Measurements from ENCODE around the gene DMRTB1.

DNA sequence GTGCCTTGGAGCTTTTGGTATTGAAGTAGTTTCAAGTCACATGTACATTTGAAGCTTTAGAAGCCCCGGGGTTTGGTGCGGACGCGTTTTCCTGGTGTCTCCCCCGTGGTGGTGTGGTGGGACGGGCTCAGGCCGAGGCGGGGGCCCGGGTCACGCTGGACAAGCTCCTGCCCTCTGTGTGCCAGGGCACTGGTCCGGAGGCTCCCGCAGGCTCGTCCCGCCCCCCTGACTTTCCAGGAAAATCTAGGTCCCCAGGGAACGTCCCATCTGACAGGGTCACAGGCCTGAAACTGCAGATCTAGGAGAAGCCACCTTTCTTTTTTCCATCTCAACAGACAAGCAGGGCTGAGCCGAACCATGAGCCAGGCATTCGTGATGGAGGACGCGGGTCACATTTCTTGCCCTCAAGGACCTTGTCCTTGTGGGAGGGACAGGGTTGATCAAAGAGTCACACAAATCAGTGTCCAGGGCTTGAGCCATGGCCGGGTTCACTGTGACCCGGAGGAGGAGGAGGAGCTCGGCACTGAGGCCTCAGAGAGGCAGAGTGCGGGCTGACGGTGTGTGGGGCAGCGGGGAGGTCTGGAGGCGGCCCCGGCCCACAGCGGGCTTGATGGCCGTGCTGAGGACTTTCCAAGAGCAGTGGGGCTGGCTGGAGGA lies 1.6 kb downstream of the DMRTB1 start:
- no peak for TF ChIP-seq POLR2A (IDR thresholded peaks at IDR 0.05)
- TF ChIP-seq, protein P1, sequence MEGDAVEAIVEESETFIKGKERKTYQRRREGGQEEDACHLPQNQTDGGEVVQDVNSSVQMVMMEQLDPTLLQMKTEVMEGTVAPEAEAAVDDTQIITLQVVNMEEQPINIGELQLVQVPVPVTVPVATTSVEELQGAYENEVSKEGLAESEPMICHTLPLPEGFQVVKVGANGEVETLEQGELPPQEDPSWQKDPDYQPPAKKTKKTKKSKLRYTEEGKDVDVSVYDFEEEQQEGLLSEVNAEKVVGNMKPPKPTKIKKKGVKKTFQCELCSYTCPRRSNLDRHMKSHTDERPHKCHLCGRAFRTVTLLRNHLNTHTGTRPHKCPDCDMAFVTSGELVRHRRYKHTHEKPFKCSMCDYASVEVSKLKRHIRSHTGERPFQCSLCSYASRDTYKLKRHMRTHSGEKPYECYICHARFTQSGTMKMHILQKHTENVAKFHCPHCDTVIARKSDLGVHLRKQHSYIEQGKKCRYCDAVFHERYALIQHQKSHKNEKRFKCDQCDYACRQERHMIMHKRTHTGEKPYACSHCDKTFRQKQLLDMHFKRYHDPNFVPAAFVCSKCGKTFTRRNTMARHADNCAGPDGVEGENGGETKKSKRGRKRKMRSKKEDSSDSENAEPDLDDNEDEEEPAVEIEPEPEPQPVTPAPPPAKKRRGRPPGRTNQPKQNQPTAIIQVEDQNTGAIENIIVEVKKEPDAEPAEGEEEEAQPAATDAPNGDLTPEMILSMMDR (IDR thresholded peaks at IDR 0.05) = no peak

Data from right lobe of liver (tissue), 4 donors.